Measurements from ENCODE around the gene ATP9B. TPM values are rescaled to one million over a fixed set of nuclear protein-coding genes. Genes with fewer than 3 reads are reported as not detected.

The ATP9B gene
- total RNA-seq, 3 donors from 2014 or later (not counting 1 experiment from before 2014, with no cell fraction given) = 66.0 to 78.9 (median 68.0) TPM

GRCh38 chr18:79222790-79223189 lies 153.6 kb downstream of the ATP9B start:
- TF ChIP-seq CTCF (IDR thresholded peaks at IDR 0.05) = no peak
- ATAC-seq (no peak), DNase-seq (no peak)
- H3K4me1 ChIP-seq (ENCODE audit: control insufficient read depth, insufficient read depth, low read length) = no peaks in the 10 kb centered on the region
- H3K4me3 ChIP-seq (ENCODE audit: low read length) = no peak overlapping the region
- intact Hi-C loops (cut with micrococcal nuclease) = no loop called here
- no CpG with 5 or more reads among the region's 1 CpG for WGBS (ENCODE audit: insufficient coverage)
- no peaks in the 10 kb centered on the region for H3K9me3 ChIP-seq (ENCODE audit: control insufficient read depth, insufficient read depth, low read length)
- no peaks in the 10 kb centered on the region for H3K27me3 ChIP-seq (ENCODE audit: control insufficient read depth, insufficient read depth, low read length)
- peaks cover 14 to 27% of the 10 kb centered on the region in 2 donors for H3K4me1 Mint-ChIP-seq
- H3K27ac ChIP-seq (ENCODE audit: low read length) = no peak overlapping the region
- no peaks in the 10 kb centered on the region for H3K36me3 Mint-ChIP-seq
- no peaks in the 10 kb centered on the region for H3K27me3 Mint-ChIP-seq (ENCODE audit: low read depth in 2 of 2)
- H3K27ac Mint-ChIP-seq = no peak overlapping the region
- no peaks in the 10 kb centered on the region for H3K36me3 ChIP-seq (ENCODE audit: control insufficient read depth, insufficient read depth, low read length)
- H3K9me3 Mint-ChIP-seq = no peaks in the 10 kb centered on the region
- H3K4me3 Mint-ChIP-seq = no peak overlapping the region

GRCh38 chr18:79223431-79223830 lies 154.2 kb downstream of the ATP9B start:
- 100% methylated on average over 1 of the region's 1 CpG for WGBS (ENCODE audit: insufficient coverage)
- Mint-ChIP-seq H3K4me1 (peaks cover 16 to 23% of the 10 kb centered on the region in 2 donors), H3K4me3 (no peak overlapping the region), H3K27me3 (ENCODE audit: low read depth in 2 of 2) (no peaks in the 10 kb centered on the region), H3K36me3 (no peaks in the 10 kb centered on the region), H3K27ac (no peak overlapping the region), H3K9me3 (no peaks in the 10 kb centered on the region)
- intact Hi-C loops (cut with micrococcal nuclease) = no loop called here
- TF ChIP-seq CTCF (IDR thresholded peaks at IDR 0.05) = no peak
- DNase-seq = no peak
- Histone ChIP-seq H3K27me3 (ENCODE audit: control insufficient read depth, insufficient read depth, low read length) (no peaks in the 10 kb centered on the region), H3K9me3 (ENCODE audit: control insufficient read depth, insufficient read depth, low read length) (no peaks in the 10 kb centered on the region), H3K4me3 (ENCODE audit: low read length) (no peak overlapping the region), H3K27ac (ENCODE audit: low read length) (no peak overlapping the region), H3K36me3 (ENCODE audit: control insufficient read depth, insufficient read depth, low read length) (no peaks in the 10 kb centered on the region), H3K4me1 (ENCODE audit: control insufficient read depth, insufficient read depth, low read length) (no peaks in the 10 kb centered on the region)
- no peak for ATAC-seq

- no peaks in the 10 kb centered on the region for H3K9me3 ChIP-seq (ENCODE audit: control insufficient read depth, insufficient read depth, low read length)
- DNase-seq (no peak), ATAC-seq (no peak)
- no peak overlapping the region for H3K27ac ChIP-seq (ENCODE audit: low read length)
- no peaks in the 10 kb centered on the region for H3K36me3 ChIP-seq (ENCODE audit: control insufficient read depth, insufficient read depth, low read length)
- H3K4me1 ChIP-seq (ENCODE audit: control insufficient read depth, insufficient read depth, low read length) = no peaks in the 10 kb centered on the region
- no peaks in the 10 kb centered on the region for H3K27me3 ChIP-seq (ENCODE audit: control insufficient read depth, insufficient read depth, low read length)
- intact Hi-C loops (cut with micrococcal nuclease) = no loop called here
- Mint-ChIP-seq H3K9me3 (no peaks in the 10 kb centered on the region), H3K27ac (no peak overlapping the region), H3K4me3 (no peak overlapping the region), H3K36me3 (no peaks in the 10 kb centered on the region), H3K4me1 (peaks cover 16 to 21% of the 10 kb centered on the region in 2 donors), H3K27me3 (ENCODE audit: low read depth in 2 of 2) (no peaks in the 10 kb centered on the region)
- no peak overlapping the region for H3K4me3 ChIP-seq (ENCODE audit: low read length)
- WGBS (ENCODE audit: insufficient coverage) = 92% methylated on average over 3 of the region's 3 CpGs
- TF ChIP-seq CTCF (IDR thresholded peaks at IDR 0.05) = no peak
Measured at GRCh38 chr18:79224381-79224780, 155.2 kb downstream of the ATP9B start.

- Histone ChIP-seq H3K36me3 (ENCODE audit: control insufficient read depth, insufficient read depth, low read length) (no peaks in the 10 kb centered on the region), H3K27ac (ENCODE audit: low read length) (no peak overlapping the region), H3K4me1 (ENCODE audit: control insufficient read depth, insufficient read depth, low read length) (no peaks in the 10 kb centered on the region), H3K27me3 (ENCODE audit: control insufficient read depth, insufficient read depth, low read length) (no peaks in the 10 kb centered on the region), H3K4me3 (ENCODE audit: low read length) (no peak overlapping the region), H3K9me3 (ENCODE audit: control insufficient read depth, insufficient read depth, low read length) (no peaks in the 10 kb centered on the region)
- no peak for DNase-seq
- Mint-ChIP-seq H3K9me3 (no peaks in the 10 kb centered on the region), H3K4me1 (peaks cover 16 to 17% of the 10 kb centered on the region in 2 donors), H3K27ac (peak overlapping the region in 1 of 2 donors; percentile 48), H3K27me3 (ENCODE audit: low read depth in 2 of 2) (no peaks in the 10 kb centered on the region), H3K36me3 (no peaks in the 10 kb centered on the region), H3K4me3 (no peak overlapping the region)
- intact Hi-C loops (cut with micrococcal nuclease) = no loop called here
- TF ChIP-seq CTCF (IDR thresholded peaks at IDR 0.05) = no peak
- ATAC-seq = no peak
- WGBS (ENCODE audit: insufficient coverage) = 61% methylated on average over 3 of the region's 3 CpGs
Measured at GRCh38 chr18:79227621-79228020, 158.4 kb downstream of the ATP9B start.

Data from natural killer cell (primary cell).